Astrocyte of the spinal cord (primary cell): ENCODE data around the gene ADAM33.

Source experiments
- DNase-seq: peaks from one replicate; pipeline ENCODE4 v3.0.0; 2011; ENCODE audit warnings: low read depth, low spot score
- H3K4me3 ChIP-seq: 2 replicates; pipeline ENCODE4 v1.5.1; 2011; ENCODE audit warnings: low read depth, mild to moderate bottlenecking, low read length, moderate library complexity
- in situ Hi-C: cut with HindIII; loops from 2 replicates; pipeline ENCODE4 v1.10.0; 2017; ENCODE audit warnings: low sequenced_read_pairs
- TF ChIP-seq, protein P1 (sequence below): IDR thresholded peaks from 2 replicates; pipeline ENCODE4 v1.5.1; 2012; ENCODE audit warnings: low read depth, mild to moderate bottlenecking, low read length, inconsistent platforms

Gene ADAM33

DNA sequence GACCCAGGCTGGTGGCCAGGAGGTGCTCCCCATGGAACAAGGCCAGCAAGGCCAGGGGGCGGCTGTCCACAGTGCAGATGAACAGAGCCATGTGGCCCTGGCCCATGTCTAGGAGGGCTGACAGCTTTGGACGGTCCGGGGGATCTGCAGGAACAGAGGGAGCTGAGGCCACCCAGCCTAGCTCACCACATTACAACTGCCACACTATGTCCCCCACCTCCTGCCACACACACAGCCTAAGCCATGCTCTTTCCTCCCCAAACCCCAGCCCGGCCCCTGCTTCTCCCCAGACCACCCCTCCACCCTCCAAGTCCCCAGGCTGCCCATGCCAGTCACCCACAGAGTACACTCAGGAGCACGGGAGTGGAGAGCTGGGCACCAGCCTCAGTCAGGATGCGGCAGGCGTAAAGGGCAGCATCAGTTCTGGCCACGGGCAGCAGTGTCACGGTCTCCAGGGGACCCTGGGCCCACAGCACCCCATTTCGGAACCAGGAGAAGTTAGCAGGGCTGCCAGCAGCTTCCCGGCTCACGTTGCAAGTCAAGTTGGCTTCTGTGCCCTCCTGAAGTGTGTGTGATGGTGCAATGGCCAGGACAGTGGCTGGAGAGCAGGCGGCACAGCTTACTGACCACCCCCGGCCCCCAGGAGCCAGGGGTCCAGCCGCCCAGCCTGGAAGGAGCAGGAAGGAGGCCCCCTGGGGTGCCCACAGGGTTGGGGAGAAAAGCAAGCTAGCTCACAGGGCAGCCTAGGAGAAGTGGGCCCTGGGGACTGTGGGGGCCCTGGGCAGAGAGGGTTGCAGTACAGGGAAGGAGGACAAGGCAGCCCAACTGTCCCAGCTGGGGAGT is 15.2 kb upstream of the ADAM33 start:
- H3K4me3 ChIP-seq, result no peak overlapping the region
- no peak for DNase-seq
- TF ChIP-seq, protein P1, sequence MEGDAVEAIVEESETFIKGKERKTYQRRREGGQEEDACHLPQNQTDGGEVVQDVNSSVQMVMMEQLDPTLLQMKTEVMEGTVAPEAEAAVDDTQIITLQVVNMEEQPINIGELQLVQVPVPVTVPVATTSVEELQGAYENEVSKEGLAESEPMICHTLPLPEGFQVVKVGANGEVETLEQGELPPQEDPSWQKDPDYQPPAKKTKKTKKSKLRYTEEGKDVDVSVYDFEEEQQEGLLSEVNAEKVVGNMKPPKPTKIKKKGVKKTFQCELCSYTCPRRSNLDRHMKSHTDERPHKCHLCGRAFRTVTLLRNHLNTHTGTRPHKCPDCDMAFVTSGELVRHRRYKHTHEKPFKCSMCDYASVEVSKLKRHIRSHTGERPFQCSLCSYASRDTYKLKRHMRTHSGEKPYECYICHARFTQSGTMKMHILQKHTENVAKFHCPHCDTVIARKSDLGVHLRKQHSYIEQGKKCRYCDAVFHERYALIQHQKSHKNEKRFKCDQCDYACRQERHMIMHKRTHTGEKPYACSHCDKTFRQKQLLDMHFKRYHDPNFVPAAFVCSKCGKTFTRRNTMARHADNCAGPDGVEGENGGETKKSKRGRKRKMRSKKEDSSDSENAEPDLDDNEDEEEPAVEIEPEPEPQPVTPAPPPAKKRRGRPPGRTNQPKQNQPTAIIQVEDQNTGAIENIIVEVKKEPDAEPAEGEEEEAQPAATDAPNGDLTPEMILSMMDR, result no peak
- in situ Hi-C loops, result no loop called here

DNA sequence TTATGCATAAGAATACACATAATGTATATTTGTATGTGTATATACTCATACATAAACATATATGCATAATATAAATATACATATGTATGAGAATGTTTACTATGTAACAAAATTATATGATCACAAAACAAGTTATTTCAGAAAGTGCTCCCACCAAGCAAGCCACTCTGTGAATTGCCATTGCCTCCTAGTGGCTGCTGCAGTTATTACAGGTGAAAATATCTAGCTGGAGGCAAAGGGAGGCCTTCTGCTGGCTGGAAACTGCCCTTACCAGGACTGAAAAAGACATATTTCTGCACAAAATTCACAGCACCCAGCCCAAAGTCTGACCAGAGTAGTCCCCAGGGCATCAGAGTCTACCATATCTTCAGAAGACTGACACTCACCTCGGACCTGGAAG is 14.4 kb upstream of the ADAM33 start:
- DNase-seq, result no peak
- TF ChIP-seq, protein P1, result peak; percentile 39
- H3K4me3 ChIP-seq, result no peak overlapping the region
- in situ Hi-C loops, result no loop called here

DNA sequence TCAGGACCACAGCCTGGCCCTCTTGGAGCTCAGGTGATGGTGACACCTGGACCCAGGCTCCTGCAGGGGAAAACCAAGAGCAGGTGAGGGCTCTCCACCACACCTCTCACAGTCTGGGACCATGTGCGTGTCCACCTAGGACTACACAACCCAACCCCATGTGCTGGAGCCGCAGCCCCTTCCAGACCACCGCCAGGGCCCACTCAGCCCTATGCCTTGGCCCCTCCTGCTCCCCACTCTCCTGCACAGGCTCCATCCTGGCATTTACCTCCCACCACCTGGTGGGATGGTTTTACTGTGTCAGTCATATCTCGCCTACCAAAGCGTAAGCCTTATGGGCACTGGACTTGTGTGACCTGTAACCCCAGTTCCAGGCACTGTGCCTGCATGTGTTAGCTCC is 13.1 kb upstream of the ADAM33 start:
- in situ Hi-C loops, result no loop called here
- TF ChIP-seq, protein P1, result no peak

GRCh38 chr20:3693376-3693775 is 11.6 kb upstream of the ADAM33 start:
- no peak for DNase-seq
- in situ Hi-C loops, result no loop called here
- H3K4me3 ChIP-seq, result no peak overlapping the region

More for the DNA sequence above, 13.1 kb upstream of the ADAM33 start:
- no peak for DNase-seq
- no peak overlapping the region for H3K4me3 ChIP-seq

GRCh38 chr20:3692706-3693294 is 11.0 kb upstream of the ADAM33 start:
- DNase-seq, result no peak
- H3K4me3 ChIP-seq, result no peak overlapping the region
- TF ChIP-seq, protein P1, result no peak
- in situ Hi-C loops, result no loop called here

More at GRCh38 chr20:3693376-3693775, 11.6 kb upstream of the ADAM33 start:
- TF ChIP-seq, protein P1, result no peak

DNA sequence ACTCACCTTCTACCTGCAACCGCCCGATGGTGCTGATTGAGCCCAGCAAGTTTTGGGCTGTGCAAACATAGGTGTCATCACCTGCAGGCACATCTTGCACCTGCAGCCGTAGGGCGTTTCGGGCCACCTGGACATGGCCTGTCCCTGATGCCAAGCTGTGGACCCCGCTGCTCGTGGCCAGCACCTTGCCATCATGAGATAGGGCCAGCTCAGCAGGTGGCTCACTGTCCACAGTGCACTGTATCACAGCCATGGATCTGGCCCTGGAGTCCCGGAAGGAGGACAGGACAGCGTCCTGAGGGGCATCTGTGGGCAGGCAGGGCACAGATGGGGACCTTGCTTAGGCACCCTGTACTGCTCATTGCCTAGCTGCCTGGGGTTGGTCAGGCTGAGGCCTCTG is 10.1 kb upstream of the ADAM33 start:
- TF ChIP-seq, protein P1, result no peak
- no peak for DNase-seq
- in situ Hi-C loops, result no loop called here
- H3K4me3 ChIP-seq, result no peak overlapping the region
